ENCODE data around the gene PLPPR1.

- TF ChIP-seq CTCF (IDR thresholded peaks at IDR 0.05): no peak
- TF ChIP-seq POLR2AphosphoS5 (IDR thresholded peaks at IDR 0.05; ENCODE audit: low read depth, low read length): no peak
Measured at GRCh38 chr9:101132801-101133200, 104.3 kb downstream of the PLPPR1 start.

Measured in Panc1 (cell line).